GM13977 (cell line): ENCODE data around the gene NUAK1.
"Not testable (repeated sequence)": the region's sequence is repeated elsewhere in the genome, so short reads cannot be mapped to it uniquely, and the experiment has no call there.

ENCODE experiments used
- DNase-seq: peaks from one replicate; pipeline ENCODE4 v3.0.0; 2012; ENCODE audit warnings: low spot score
- CTCF ChIP-seq: IDR thresholded peaks from 2 replicates; pipeline ENCODE4 v1.5.1; 2012; ENCODE audit warnings: mild to moderate bottlenecking, control low read depth; ENCODE audit not compliant: insufficient read depth; ENCODE audit errors: extremely low read depth, missing control alignments
- in situ Hi-C: fragments of 300-500 bp; cut with MboI; formaldehyde crosslinking; loops from one replicate; pipeline ENCODE4 v1.12.0; 2022; ENCODE audit warnings: low sequenced_read_pairs, low pct_unique_long_range_greater_than_20kb, mixed read lengths, inconsistent platforms; ENCODE audit not compliant: unreplicated experiment

The NUAK1 gene

GRCh38 chr12:106020736-106021135 is 118.0 kb downstream of the NUAK1 start:
- no peak for TF ChIP-seq CTCF
- DNase-seq, result no peak
- in situ Hi-C loops, result no loop called here

GRCh38 chr12:106019144-106019543 is 119.6 kb downstream of the NUAK1 start:
- no peak for TF ChIP-seq CTCF
- in situ Hi-C loops, result no loop called here
- DNase-seq, result no peak

GRCh38 chr12:106018286-106018685 is 120.5 kb downstream of the NUAK1 start:
- no peak for TF ChIP-seq CTCF
- DNase-seq, result no peak
- in situ Hi-C loops, result no loop called here

- in situ Hi-C loops, DNase-seq: not testable (repeated sequence)
These were observed 122.0 kb downstream of the NUAK1 start for GRCh38 chr12:106016601-106017278.

GRCh38 chr12:106015646-106016045 is 123.1 kb downstream of the NUAK1 start:
- in situ Hi-C loops, result no loop called here
- no peak for DNase-seq
- no peak for TF ChIP-seq CTCF

GRCh38 chr12:106013941-106014340 is 124.8 kb downstream of the NUAK1 start:
- TF ChIP-seq CTCF, result no peak
- no peak for DNase-seq
- in situ Hi-C loops, result no loop called here
